ENCODE results near the gene MB.
"Not testable (repeated sequence)": the region's sequence is repeated elsewhere in the genome, so short reads cannot be mapped to it uniquely, and the experiment has no call there.

MB gene

DNA sequence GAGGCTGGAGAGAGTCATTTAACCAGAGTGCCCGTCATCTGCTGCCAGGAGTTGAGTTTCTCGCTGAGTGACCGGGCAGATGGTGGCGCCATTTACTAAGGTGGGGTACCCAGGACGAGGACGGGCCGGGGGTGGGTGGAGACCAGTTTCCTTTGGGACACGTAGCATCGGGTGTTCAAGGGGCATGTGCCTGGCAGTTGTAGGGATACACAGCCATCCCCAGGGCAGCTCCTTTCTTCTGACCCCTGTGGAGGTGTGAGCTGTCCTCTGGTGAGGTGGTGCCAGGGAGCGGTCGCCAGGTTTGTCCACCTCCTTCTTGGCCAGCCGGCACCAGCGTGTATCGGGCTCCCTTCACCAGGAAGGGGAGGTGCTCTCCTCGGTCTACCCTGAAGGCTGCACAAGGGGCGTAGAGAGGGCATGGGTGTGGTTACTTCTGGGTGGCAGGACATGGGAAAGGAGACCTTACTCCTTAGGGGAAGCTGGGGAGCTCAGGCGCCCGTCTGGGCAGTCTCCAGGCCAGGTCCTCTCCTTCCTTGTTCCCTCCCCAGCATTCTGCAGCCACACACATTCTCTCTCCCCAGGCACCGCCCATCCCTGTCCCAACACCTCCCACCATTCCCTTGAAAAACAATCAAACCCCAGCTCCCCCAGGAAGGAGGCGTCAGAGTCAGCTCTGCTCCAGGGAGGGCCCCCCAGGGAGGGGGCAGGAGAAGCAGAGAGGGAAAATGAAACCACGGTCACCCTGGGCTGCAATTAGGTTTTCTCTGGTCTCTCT is 10.3 kb upstream of the MB start:
- H2AFZ ChIP-seq (ENCODE audit: low read length, unreplicated experiment), result peak overlapping the region; percentile 91
- H3K4me1 ChIP-seq (ENCODE audit: control insufficient read depth, insufficient read depth, low read length, unreplicated experiment), result peaks cover 15% of the 10 kb centered on the region
- H3K36me3 ChIP-seq (ENCODE audit: insufficient read depth, low read length), result no peaks in the 10 kb centered on the region
- H3K27me3 ChIP-seq (ENCODE audit: insufficient read depth, low read length), result no peaks in the 10 kb centered on the region
- H3K4me3 ChIP-seq (ENCODE audit: low read depth, low read length), result peak overlapping the region; percentile 79
- no peaks in the 10 kb centered on the region for H3K79me2 ChIP-seq (ENCODE audit: control insufficient read depth, insufficient read depth, low read length, unreplicated experiment)
- H3K27ac ChIP-seq (ENCODE audit: low read depth, low read length), result peak overlapping the region; percentile 96

DNA sequence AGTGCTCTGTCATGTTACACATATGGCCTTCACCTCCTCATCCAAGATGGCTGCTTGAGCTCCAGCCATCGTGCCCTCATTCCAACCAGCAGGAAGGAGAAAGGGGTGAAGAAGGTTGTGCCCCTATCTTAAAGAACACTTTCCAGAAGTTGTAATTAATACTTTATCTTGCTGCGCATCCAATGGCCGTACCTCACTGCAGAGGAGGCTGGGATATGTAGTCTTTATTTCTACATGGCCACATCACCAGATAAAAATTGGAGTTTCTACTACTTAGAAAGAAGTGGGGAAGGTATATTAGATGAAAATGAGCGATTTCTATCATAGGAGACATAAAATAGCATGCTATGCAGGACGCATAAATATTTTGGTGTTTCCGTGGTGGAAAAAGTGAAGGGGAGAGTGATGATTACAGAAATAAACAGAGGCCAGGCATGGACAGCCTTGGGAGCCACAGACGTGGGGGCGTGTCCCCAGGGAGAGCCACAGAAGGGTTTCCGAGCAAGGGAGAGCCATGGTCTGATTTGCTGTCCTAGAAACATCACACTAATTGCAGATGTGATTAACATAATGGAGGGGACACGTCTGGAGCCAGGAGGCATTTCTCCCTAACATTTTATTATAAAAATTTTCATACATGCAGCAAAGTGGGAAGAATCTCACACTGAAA is 8.8 kb upstream of the MB start:
- no peaks in the 10 kb centered on the region for H3K27me3 ChIP-seq (ENCODE audit: insufficient read depth, low read length)
- no peaks in the 10 kb centered on the region for H3K79me2 ChIP-seq (ENCODE audit: control insufficient read depth, insufficient read depth, low read length, unreplicated experiment)
- no peak overlapping the region for H3K27ac ChIP-seq (ENCODE audit: low read depth, low read length)
- H2AFZ ChIP-seq (ENCODE audit: low read length, unreplicated experiment), result no peak overlapping the region
- peaks cover 18% of the 10 kb centered on the region for H3K4me1 ChIP-seq (ENCODE audit: control insufficient read depth, insufficient read depth, low read length, unreplicated experiment)
- H3K36me3 ChIP-seq (ENCODE audit: insufficient read depth, low read length), result no peaks in the 10 kb centered on the region
- no peak overlapping the region for H3K4me3 ChIP-seq (ENCODE audit: low read depth, low read length)

DNA sequence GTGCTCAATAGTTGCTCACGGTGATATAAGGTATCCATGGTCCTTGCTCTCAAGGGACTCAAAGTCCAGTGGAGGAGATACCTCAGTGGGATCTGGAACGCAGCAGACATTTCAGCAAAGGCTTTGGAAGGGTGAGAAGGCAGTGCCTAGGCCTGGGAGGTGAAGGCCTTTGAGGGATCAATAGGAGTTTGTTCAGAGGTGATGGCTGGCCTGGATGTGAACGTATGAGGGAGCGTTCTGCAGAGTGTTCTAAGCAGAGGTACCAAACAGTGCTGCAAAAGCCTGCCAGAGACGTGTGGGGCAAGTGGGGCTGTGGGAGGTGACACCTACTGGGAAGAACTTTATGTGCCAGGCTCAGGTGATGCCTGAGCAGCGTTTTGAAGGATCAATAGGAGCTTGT is 7.4 kb upstream of the MB start:
- Histone ChIP-seq H3K27ac (ENCODE audit: low read depth, low read length) (no peak overlapping the region), H2AFZ (ENCODE audit: low read length, unreplicated experiment) (no peak overlapping the region), H3K4me1 (ENCODE audit: control insufficient read depth, insufficient read depth, low read length, unreplicated experiment) (peaks cover 16% of the 10 kb centered on the region)

DNA sequence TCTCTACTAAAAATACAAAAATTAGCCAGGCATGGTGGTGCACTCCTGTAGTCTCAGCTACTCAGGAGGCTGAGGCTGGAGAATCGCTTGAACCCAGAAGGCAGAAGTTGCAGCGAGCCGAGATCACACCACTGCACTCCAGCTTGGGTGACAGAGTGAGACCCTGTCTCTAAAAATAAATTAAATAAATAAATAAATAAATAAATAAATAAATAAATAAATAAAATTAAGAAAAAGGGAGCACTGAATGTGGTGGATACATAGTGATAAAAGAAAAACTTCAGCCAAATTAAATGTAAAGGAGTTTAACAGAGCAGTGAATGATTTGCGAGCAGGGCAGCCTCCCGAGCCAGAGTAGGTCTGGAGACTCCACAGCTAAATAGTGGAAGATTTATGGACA is 6.8 kb upstream of the MB start:
- H2AFZ ChIP-seq (ENCODE audit: low read length, unreplicated experiment); H3K27me3 ChIP-seq (ENCODE audit: insufficient read depth, low read length); H3K79me2 ChIP-seq (ENCODE audit: control insufficient read depth, insufficient read depth, low read length, unreplicated experiment); H3K27ac ChIP-seq (ENCODE audit: low read depth, low read length); H3K4me1 ChIP-seq (ENCODE audit: control insufficient read depth, insufficient read depth, low read length, unreplicated experiment); H3K36me3 ChIP-seq (ENCODE audit: insufficient read depth, low read length); H3K4me3 ChIP-seq (ENCODE audit: low read depth, low read length): not testable (repeated sequence)

More for the DNA sequence above, 7.4 kb upstream of the MB start:
- H3K4me3 ChIP-seq (ENCODE audit: low read depth, low read length), result no peak overlapping the region
- H3K36me3 ChIP-seq (ENCODE audit: insufficient read depth, low read length), result no peaks in the 10 kb centered on the region
- H3K27me3 ChIP-seq (ENCODE audit: insufficient read depth, low read length), result no peaks in the 10 kb centered on the region
- H3K79me2 ChIP-seq (ENCODE audit: control insufficient read depth, insufficient read depth, low read length, unreplicated experiment), result no peaks in the 10 kb centered on the region

DNA sequence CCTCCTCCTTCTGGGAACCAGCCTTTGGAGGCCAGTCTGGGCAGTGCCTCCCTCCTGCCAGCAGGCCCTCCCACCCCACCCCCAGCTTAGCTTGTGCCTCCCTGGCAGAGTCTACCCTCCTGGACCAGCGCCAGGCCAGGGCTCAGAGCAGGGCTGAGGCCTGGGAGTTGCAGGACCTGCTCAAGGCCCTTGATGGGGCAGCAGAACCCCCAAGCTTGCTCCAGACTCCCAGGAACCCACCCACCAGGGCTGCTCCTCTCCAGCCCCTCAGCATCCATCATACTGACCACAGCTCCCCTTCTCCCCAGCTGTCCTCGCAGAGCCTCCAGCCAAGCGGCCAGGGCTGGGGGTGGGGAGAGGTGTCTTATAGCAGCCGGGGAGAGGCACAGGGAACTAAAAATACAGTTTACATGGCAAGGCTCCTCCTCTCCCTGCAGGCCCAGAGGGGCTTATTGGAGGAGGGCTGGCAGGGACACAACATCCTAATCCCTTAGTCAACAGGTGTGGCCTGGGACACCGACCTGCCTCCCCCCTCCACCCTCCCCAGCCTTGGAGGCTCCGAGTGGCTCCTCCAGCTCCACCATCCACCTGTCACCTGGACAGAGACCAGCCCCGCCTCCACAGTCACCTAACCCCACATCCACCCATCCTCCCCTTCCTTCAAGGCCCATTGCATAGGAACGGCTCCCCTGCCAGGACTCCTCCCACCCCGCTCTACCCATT is 5.2 kb upstream of the MB start:
- H2AFZ ChIP-seq (ENCODE audit: low read length, unreplicated experiment), result no peak overlapping the region
- H3K4me1 ChIP-seq (ENCODE audit: control insufficient read depth, insufficient read depth, low read length, unreplicated experiment), result peaks cover 3% of the 10 kb centered on the region
- no peak overlapping the region for H3K27ac ChIP-seq (ENCODE audit: low read depth, low read length)
- no peak overlapping the region for H3K4me3 ChIP-seq (ENCODE audit: low read depth, low read length)
- H3K27me3 ChIP-seq (ENCODE audit: insufficient read depth, low read length), result no peaks in the 10 kb centered on the region
- H3K79me2 ChIP-seq (ENCODE audit: control insufficient read depth, insufficient read depth, low read length, unreplicated experiment), result no peaks in the 10 kb centered on the region
- no peaks in the 10 kb centered on the region for H3K36me3 ChIP-seq (ENCODE audit: insufficient read depth, low read length)

DNA sequence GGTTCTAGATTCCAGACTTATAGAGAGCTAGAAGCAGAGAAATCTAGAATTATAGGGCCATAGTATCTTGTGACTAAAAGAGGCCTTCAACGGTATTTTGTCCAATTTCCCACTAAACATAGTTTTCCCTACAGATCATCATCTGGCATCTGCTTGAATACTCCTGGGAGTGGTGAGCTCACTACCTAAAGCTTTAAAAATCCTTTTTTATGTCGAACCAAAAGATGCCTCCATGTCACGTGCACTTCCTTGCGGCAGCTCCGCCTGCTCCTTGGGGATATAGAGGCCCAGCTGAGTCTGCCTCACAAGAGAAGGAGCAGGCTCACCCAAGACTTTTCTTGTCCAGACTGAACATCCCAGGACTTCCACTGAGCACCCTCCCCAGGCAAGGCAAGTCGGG is 4.3 kb upstream of the MB start:
- Histone ChIP-seq H3K79me2 (ENCODE audit: control insufficient read depth, insufficient read depth, low read length, unreplicated experiment) (no peaks in the 10 kb centered on the region), H3K27me3 (ENCODE audit: insufficient read depth, low read length) (no peaks in the 10 kb centered on the region), H3K4me3 (ENCODE audit: low read depth, low read length) (no peak overlapping the region), H3K4me1 (ENCODE audit: control insufficient read depth, insufficient read depth, low read length, unreplicated experiment) (peaks cover 3% of the 10 kb centered on the region), H3K27ac (ENCODE audit: low read depth, low read length) (no peak overlapping the region), H3K36me3 (ENCODE audit: insufficient read depth, low read length) (no peaks in the 10 kb centered on the region), H2AFZ (ENCODE audit: low read length, unreplicated experiment) (no peak overlapping the region)

DNA sequence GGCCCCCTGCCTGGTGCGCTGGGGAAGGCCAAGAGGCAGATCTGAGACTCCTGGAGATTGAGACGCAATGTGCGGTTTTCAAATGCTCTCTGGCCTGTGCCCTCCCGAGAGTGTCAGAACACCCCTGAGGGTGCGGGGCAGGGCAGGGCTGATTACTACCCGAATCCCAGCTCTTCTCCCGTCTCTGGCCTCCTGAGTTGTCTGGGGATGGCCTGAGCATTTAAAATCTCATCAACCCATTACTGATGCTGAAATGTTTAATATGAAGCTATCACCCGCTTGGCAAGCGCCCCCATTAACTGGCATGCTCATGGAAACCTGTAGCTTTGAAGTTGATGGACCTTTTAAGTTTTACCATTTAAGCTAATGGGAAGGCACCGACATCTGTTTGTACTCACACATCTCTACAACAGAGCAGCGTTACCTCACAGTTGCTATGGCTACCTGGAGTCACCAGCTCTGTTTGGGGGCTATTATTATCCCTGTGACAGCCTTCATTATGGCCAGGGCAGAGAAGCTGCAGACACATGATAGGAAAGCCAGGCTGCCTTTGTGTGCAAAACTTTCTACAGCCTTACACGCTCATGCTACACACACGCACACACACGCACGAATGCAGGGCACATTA is 3.6 kb upstream of the MB start:
- Histone ChIP-seq H3K4me1 (ENCODE audit: control insufficient read depth, insufficient read depth, low read length, unreplicated experiment) (peaks cover 3% of the 10 kb centered on the region), H3K27me3 (ENCODE audit: insufficient read depth, low read length) (no peaks in the 10 kb centered on the region), H3K36me3 (ENCODE audit: insufficient read depth, low read length) (no peaks in the 10 kb centered on the region), H3K27ac (ENCODE audit: low read depth, low read length) (no peak overlapping the region), H3K4me3 (ENCODE audit: low read depth, low read length) (no peak overlapping the region), H2AFZ (ENCODE audit: low read length, unreplicated experiment) (no peak overlapping the region), H3K79me2 (ENCODE audit: control insufficient read depth, insufficient read depth, low read length, unreplicated experiment) (no peaks in the 10 kb centered on the region)

DNA sequence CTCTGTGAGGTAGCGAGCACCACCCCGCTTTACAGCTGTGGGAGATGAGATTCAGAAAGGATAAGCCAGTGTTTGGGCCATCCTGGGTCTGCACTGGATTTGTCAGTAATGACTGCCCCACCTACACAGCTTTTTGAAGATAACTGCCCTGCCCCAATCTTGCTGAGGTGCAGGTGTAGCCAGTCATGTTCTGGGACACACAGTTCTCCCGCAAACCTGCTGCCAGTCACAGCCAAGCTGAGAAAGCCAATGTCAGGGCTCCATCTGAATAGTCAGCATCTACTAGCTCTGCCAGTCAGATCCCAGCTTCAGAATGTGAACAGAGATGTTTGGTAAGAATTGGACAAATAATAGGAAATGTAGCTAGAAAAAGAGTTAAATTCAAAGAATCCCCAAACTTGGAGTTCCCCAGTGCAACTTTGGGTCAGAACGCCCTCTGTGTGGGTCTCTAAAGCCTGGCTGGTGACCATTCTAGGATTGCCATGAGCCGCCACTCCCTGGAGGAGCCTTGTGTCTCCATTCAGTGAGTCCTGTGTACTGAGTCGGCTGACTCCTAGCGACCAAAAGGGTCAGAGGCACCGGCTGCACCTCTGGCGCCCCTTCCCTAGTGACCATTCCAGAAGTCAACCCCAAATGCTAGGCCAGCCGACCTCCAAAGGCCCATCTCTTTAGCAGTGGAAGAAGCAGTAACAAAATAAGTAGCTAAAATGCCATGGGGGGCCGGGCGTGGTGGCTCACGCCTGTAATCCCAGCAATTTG is 2.4 kb upstream of the MB start:
- H3K27ac ChIP-seq (ENCODE audit: low read depth, low read length), result no peak overlapping the region
- H3K4me1 ChIP-seq (ENCODE audit: control insufficient read depth, insufficient read depth, low read length, unreplicated experiment), result peaks cover 3% of the 10 kb centered on the region
- no peak overlapping the region for H3K4me3 ChIP-seq (ENCODE audit: low read depth, low read length)
- H3K27me3 ChIP-seq (ENCODE audit: insufficient read depth, low read length), result no peaks in the 10 kb centered on the region
- H3K79me2 ChIP-seq (ENCODE audit: control insufficient read depth, insufficient read depth, low read length, unreplicated experiment), result no peaks in the 10 kb centered on the region
- no peaks in the 10 kb centered on the region for H3K36me3 ChIP-seq (ENCODE audit: insufficient read depth, low read length)
- H2AFZ ChIP-seq (ENCODE audit: low read length, unreplicated experiment), result no peak overlapping the region

DNA sequence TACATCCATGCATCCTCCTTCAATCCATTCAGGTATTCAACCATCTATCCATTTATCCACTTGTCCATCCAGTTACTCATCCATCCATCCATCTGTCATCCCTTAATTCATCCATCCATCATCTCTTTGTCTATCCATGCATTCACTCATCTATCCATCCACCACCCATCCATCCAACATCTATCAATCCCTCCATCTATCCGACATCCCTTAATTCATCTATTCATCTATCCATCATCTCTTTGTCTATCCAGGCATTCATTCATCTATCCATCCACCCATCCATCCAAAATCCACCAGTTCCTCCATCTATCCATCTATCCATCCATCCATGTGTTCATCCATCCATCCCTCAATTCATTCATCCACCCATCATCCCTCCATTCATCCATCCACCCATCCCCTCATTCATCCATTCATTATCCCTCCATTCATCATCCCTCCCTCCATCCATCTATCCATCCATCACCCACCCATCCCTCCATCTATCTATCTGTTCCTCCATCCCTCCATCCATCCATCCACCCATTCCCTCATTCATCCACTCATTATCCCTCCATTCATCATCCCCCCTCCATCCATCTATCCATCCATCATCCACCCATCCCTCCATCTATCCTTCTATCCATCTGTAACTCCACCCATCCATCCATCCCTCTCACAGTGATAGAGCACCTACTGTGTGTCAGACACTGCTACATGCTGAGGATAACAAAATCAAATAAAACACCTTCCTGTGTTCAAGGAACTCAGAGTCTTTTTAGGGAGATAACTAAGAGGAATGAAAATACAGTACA is 1.5 kb upstream of the MB start:
- Histone ChIP-seq H3K27ac (ENCODE audit: low read depth, low read length) (no peak overlapping the region), H2AFZ (ENCODE audit: low read length, unreplicated experiment) (no peak overlapping the region), H3K36me3 (ENCODE audit: insufficient read depth, low read length) (no peaks in the 10 kb centered on the region), H3K79me2 (ENCODE audit: control insufficient read depth, insufficient read depth, low read length, unreplicated experiment) (no peaks in the 10 kb centered on the region), H3K4me3 (ENCODE audit: low read depth, low read length) (no peak overlapping the region), H3K4me1 (ENCODE audit: control insufficient read depth, insufficient read depth, low read length, unreplicated experiment) (peaks cover 3% of the 10 kb centered on the region), H3K27me3 (ENCODE audit: insufficient read depth, low read length) (no peaks in the 10 kb centered on the region)
